ENCODE data around the gene SPTAN1.
"Not testable (repeated sequence)": the region's sequence is repeated elsewhere in the genome, so short reads cannot be mapped to it uniquely, and the experiment has no call there.

Gene SPTAN1

GRCh38 chr9:128553728-128554127 lies 1.3 kb downstream of the SPTAN1 start:
- DNase-seq = peak in 1 of 2 donors; percentile 14

GRCh38 chr9:128554155-128554862 lies 1.9 kb downstream of the SPTAN1 start:
- peak in 1 of 2 donors; percentile 30 for DNase-seq

- DNase-seq = no peak
Observed at GRCh38 chr9:128555180-128555721, 2.9 kb downstream of the SPTAN1 start.

- DNase-seq = peak in 1 of 2 donors; percentile 14
Observed at GRCh38 chr9:128556276-128556675, 3.9 kb downstream of the SPTAN1 start.

GRCh38 chr9:128556926-128557634 lies 4.7 kb downstream of the SPTAN1 start:
- no peak for DNase-seq

- DNase-seq = peak; percentile 24 to 43
Observed at GRCh38 chr9:128558431-128559310, 6.3 kb downstream of the SPTAN1 start.

GRCh38 chr9:128565578-128565977 lies 13.2 kb downstream of the SPTAN1 start:
- no peak for DNase-seq

- no peak for DNase-seq
Observed at GRCh38 chr9:128568470-128569078, 16.2 kb downstream of the SPTAN1 start.

- DNase-seq = no peak
Observed at GRCh38 chr9:128575469-128575868, 23.1 kb downstream of the SPTAN1 start.

GRCh38 chr9:128575916-128576315 lies 23.5 kb downstream of the SPTAN1 start:
- no peak for DNase-seq

- DNase-seq = no peak
Observed at GRCh38 chr9:128577206-128577605, 24.8 kb downstream of the SPTAN1 start.

- no peak for DNase-seq
Observed at GRCh38 chr9:128579194-128579593, 26.8 kb downstream of the SPTAN1 start.

GRCh38 chr9:128580731-128581130 lies 28.3 kb downstream of the SPTAN1 start:
- DNase-seq = no peak

GRCh38 chr9:128585155-128585554 lies 32.8 kb downstream of the SPTAN1 start:
- not testable (repeated sequence) for DNase-seq

- DNase-seq = not testable (repeated sequence)
Observed at GRCh38 chr9:128586934-128587333, 34.5 kb downstream of the SPTAN1 start.

GRCh38 chr9:128587453-128587852 lies 35.1 kb downstream of the SPTAN1 start:
- DNase-seq = peak; percentile 49 to 56

GRCh38 chr9:128588581-128589233 lies 36.3 kb downstream of the SPTAN1 start:
- no peak for DNase-seq

- no peak for DNase-seq
Observed at GRCh38 chr9:128593039-128593438, 40.7 kb downstream of the SPTAN1 start.

- DNase-seq = no peak
Observed at GRCh38 chr9:128593856-128594255, 41.5 kb downstream of the SPTAN1 start.

GRCh38 chr9:128595471-128595870 lies 43.1 kb downstream of the SPTAN1 start:
- no peak for DNase-seq

GRCh38 chr9:128600099-128600498 lies 47.7 kb downstream of the SPTAN1 start:
- no peak for DNase-seq

GRCh38 chr9:128603697-128604096 lies 51.3 kb downstream of the SPTAN1 start:
- no peak for DNase-seq
